GM23248 (cell line): ENCODE data around the gene TRPM2. TPM values are rescaled to one million over a fixed set of nuclear protein-coding genes. Genes with fewer than 3 reads are reported as not detected.

ENCODE experiments used
- DNase-seq: peaks from one replicate; pipeline ENCODE4 v3.0.0-alpha.2; 2015
- H2AFZ ChIP-seq: fragments of 200-600 bp; sonication (generic); 2 replicates; pipeline ENCODE4 v1.6.1; 2016; ENCODE audit warnings: antibody characterized with exemption
- H3F3A ChIP-seq: fragments of 200-600 bp; sonication (generic); 2 replicates; pipeline ENCODE4 v1.6.1; 2016; ENCODE audit warnings: mild to moderate bottlenecking, antibody characterized with exemption, mixed run types; ENCODE audit not compliant: insufficient read depth
- H3K27ac ChIP-seq: fragments of 200-600 bp; sonication (generic); 2 replicates; pipeline ENCODE4 v1.5.1; 2016; ENCODE audit warnings: mild to moderate bottlenecking
- H3K27me3 ChIP-seq: fragments of 200-600 bp; sonication (generic); replicated peaks from 2 replicates; pipeline ENCODE4 v1.6.1; 2016; ENCODE audit warnings: mild to moderate bottlenecking; ENCODE audit not compliant: insufficient read depth
- H3K36me3 ChIP-seq: fragments of 200-600 bp; sonication (generic); 2 replicates; pipeline ENCODE4 v1.6.1; 2016; ENCODE audit warnings: low read depth, mild to moderate bottlenecking
- H3K4me1 ChIP-seq: fragments of 200-600 bp; sonication (generic); 2 replicates; pipeline ENCODE4 v1.6.1; 2016; ENCODE audit warnings: mild to moderate bottlenecking; ENCODE audit not compliant: insufficient read depth
- H3K4me2 ChIP-seq: fragments of 200-600 bp; sonication (generic); one replicate; pipeline ENCODE4 v1.6.1; 2016; ENCODE audit warnings: mild to moderate bottlenecking; ENCODE audit not compliant: unreplicated experiment
- H3K4me3 ChIP-seq: fragments of 200-600 bp; sonication (generic); 2 replicates; pipeline ENCODE4 v1.5.1; 2016; ENCODE audit warnings: mild to moderate bottlenecking
- H3K79me2 ChIP-seq: fragments of 200-600 bp; sonication (generic); 2 replicates; pipeline ENCODE4 v1.6.1; 2016; ENCODE audit warnings: mild to moderate bottlenecking; ENCODE audit not compliant: insufficient read depth
- H3K9ac ChIP-seq: fragments of 200-600 bp; sonication (generic); 2 replicates; pipeline ENCODE4 v1.6.1; 2016; ENCODE audit warnings: mild to moderate bottlenecking
- H3K9me2 ChIP-seq: fragments of 200-600 bp; sonication (generic); 2 replicates; pipeline ENCODE4 v1.6.1; 2016; ENCODE audit warnings: mixed run types, mild to moderate bottlenecking, moderate library complexity; ENCODE audit not compliant: insufficient read depth
- H3K9me3 ChIP-seq: fragments of 200-600 bp; sonication (generic); one replicate; pipeline ENCODE4 v1.6.1; 2017; ENCODE audit warnings: low read depth
- H4K20me1 ChIP-seq: fragments of 200-600 bp; sonication (generic); 2 replicates; pipeline ENCODE4 v1.6.0; 2016; ENCODE audit not compliant: insufficient read depth
- EZH2 ChIP-seq: fragments of 200-600 bp; sonication (generic); IDR thresholded peaks from 2 replicates; pipeline ENCODE4 v1.6.1; 2018; ENCODE audit warnings: antibody characterized with exemption, mild to moderate bottlenecking; ENCODE audit not compliant: insufficient read depth, poor library complexity, severe bottlenecking
- EZH2phosphoT487 ChIP-seq: fragments of 200-600 bp; sonication (generic); IDR thresholded peaks from 2 replicates; pipeline ENCODE4 v1.6.1; 2018; ENCODE audit warnings: antibody characterized with exemption, moderate library complexity, mild to moderate bottlenecking, low read depth; ENCODE audit not compliant: insufficient read depth
- WGBS, 2 experiments: methylation state at CpG; one replicate each; pipeline ENCODE4 v1.1.6; 2015 to 2017; ENCODE audit warnings: low lambda C conversion rate in 2 of 2, low coverage in 1 of 2; ENCODE audit errors: missing lambda C conversion rate in 2 of 2; 5-methylcytosine and 5-hydroxymethylcytosine counted together
- in situ Hi-C: fragments of 300-500 bp; cut with MboI; formaldehyde crosslinking; loops from 2 replicates; pipeline ENCODE4 v1.15.0; 2020
- polyA plus RNA-seq: library from polyadenylated mRNA; unstranded; fragments of >200 nt; fragmentation: Nextera tagmentation; extraction: Ambion mirVana; gene quantifications from 2 replicates; pipeline ENCODE4 v1.2.1, GENCODE V29; 2016
- total RNA-seq: library from RNA; depleted of rRNA; stranded (reverse); fragments of >200 nt; shearing (Covaris generic); gene quantifications from 2 replicates; pipeline ENCODE4 v1.2.3, GENCODE V29; 2014

The TRPM2 gene
- total and polyA plus RNA-seq, 2 experiments from 2014 or later = 0.22 TPM; not detected in 1

DNA sequence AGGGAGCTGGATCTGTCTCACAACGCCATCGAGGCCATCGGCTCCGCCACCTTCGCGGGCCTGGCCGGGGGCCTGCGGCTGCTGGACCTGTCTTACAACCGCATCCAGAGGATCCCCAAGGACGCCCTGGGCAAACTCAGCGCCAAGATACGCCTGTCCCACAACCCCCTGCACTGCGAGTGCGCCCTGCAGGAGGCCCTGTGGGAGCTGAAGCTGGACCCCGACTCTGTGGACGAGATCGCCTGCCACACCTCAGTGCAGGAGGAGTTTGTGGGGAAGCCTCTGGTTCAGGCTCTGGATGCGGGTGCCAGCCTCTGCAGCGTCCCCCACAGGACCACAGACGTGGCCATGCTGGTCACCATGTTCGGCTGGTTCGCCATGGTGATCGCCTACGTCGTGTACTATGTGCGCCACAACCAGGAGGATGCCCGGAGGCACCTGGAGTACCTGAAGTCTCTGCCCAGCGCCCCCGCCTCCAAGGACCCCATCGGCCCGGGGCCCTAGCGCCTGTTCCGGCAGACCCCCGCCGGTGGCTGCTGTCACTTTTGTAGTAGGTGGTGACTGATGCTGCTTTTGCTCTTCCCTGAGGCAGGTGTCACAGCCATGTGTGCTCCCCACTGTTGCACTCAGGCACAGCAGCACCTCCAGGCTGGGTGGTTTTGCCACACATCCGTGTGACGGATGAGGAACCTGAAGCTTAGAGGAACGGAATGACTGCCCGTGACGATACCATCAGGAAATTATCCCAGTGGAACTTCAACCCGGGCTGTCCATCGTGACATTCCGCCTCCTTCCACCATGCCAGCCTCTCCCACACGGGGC lies 103.7 kb downstream of the TRPM2 start:
- Histone ChIP-seq H3K4me1 (no peaks in the 10 kb centered on the region), H4K20me1 (no peaks in the 10 kb centered on the region), H3F3A (peaks cover 11% of the 10 kb centered on the region; the same call in 1 of the 2 replicates), H3K9me2 (no peaks in the 10 kb centered on the region), H3K9ac (no peak overlapping the region), H3K4me3 (no peak overlapping the region), H3K79me2 (no peaks in the 10 kb centered on the region), H3K4me2 (no peak overlapping the region), H3K27ac (no peak overlapping the region), H2AFZ (no peak overlapping the region), H3K36me3 (no peaks in the 10 kb centered on the region), H3K9me3 (no peaks in the 10 kb centered on the region), H3K27me3 (no peaks in the 10 kb centered on the region; the same call in 1 of the 2 replicates)
- 91 to 94% methylated on average over 40 to 44 of the region's 44 CpGs for WGBS, 2 experiments
- in situ Hi-C loops = no loop called here
- no peak for DNase-seq
- TF ChIP-seq EZH2 (no peak), EZH2phosphoT487 (no peak)

- H2AFZ ChIP-seq = no peak overlapping the region
- H3K9me3 ChIP-seq = no peaks in the 10 kb centered on the region
- H3K36me3 ChIP-seq = no peaks in the 10 kb centered on the region
- H3K27ac ChIP-seq = no peak overlapping the region
- H3K4me1 ChIP-seq = no peaks in the 10 kb centered on the region
- H3K4me3 ChIP-seq = no peak overlapping the region
- in situ Hi-C loops = no loop called here
- no peak for DNase-seq
- TF ChIP-seq EZH2phosphoT487 (no peak), EZH2 (no peak)
- no peaks in the 10 kb centered on the region for H3K79me2 ChIP-seq
- H3K27me3 ChIP-seq = no peaks in the 10 kb centered on the region
- H3K9me2 ChIP-seq = no peaks in the 10 kb centered on the region
- no peak overlapping the region for H3K9ac ChIP-seq
- H4K20me1 ChIP-seq = no peaks in the 10 kb centered on the region
- peaks cover 5% of the 10 kb centered on the region; the same call in 1 of the 2 replicates for H3F3A ChIP-seq
- H3K4me2 ChIP-seq = no peak overlapping the region
- WGBS, 2 experiments = 77 to 78% methylated on average over 19 of the region's 19 CpGs
These were observed 105.7 kb downstream of the TRPM2 start for GRCh38 chr21:44458971-44459711.

DNA sequence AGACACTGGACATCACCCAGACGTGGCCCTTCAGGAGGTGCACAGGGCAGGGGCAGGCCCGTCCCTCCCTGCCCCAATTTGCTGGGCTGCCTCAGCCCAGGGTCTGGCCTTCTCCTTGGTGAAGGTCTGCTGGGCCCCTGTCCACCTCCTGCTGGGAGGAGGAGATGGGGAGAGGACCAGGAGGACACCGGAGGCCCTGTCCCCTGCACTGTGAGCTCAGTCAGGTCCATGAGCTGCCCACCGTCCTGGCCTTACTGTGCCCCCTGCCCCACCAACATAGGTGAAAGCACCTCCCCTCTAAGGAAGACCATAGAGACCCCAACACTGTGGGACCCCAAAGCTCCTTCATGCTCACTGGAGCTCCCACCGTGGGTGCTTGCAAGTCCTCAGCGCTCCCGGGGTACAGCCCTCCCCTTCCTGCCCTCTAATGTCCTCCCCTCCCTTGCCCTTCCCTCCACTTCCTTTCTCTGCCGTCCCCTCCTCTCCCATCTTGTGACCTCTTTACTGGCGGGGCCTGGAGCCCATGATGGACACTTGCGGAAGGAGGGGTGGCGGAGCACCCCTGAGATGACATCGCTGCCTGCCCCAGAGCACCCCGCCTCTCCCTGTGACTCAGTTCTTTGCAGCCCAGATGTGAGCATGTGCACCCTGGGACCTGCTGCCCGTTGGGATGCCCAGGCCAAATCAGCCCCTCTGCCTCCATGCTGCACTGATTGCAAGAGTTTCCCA lies 106.5 kb downstream of the TRPM2 start:
- no peaks in the 10 kb centered on the region for H3K9me2 ChIP-seq
- H3K4me3 ChIP-seq = no peak overlapping the region
- no peak overlapping the region for H3K9ac ChIP-seq
- no peaks in the 10 kb centered on the region for H3K27me3 ChIP-seq
- H4K20me1 ChIP-seq = no peaks in the 10 kb centered on the region
- no peak for DNase-seq
- no peak overlapping the region for H3K27ac ChIP-seq
- no peak for TF ChIP-seq EZH2
- TF ChIP-seq EZH2phosphoT487 = no peak
- H3K79me2 ChIP-seq = no peaks in the 10 kb centered on the region
- in situ Hi-C loops = no loop called here
- no peaks in the 10 kb centered on the region for H3K9me3 ChIP-seq
- H2AFZ ChIP-seq = no peak overlapping the region
- H3K36me3 ChIP-seq = no peaks in the 10 kb centered on the region
- 57 to 63% methylated on average over 11 to 14 of the region's 14 CpGs for WGBS, 2 experiments
- no peak overlapping the region for H3K4me2 ChIP-seq
- H3F3A ChIP-seq = no peaks in the 10 kb centered on the region
- no peaks in the 10 kb centered on the region for H3K4me1 ChIP-seq

DNA sequence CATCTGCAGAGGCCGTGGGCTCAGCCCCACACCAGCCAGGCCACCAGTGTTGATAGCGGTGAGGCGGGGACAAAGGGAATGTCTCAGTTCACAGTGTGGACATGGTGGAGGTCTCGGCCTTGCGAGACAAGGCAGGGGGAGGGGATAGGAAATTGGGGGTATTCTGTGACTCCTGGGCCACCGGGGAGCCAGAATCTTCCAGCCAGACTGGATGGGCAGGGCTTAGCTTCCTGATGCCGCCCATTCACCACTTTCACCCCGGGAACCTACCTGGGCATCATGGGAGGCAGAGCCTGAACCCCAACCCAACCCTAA lies 107.0 kb downstream of the TRPM2 start:
- H3K9me3 ChIP-seq = no peaks in the 10 kb centered on the region
- no peak for DNase-seq

More for the DNA sequence above, 107.0 kb downstream of the TRPM2 start:
- Histone ChIP-seq H3K36me3 (no peaks in the 10 kb centered on the region), H3K4me1 (no peaks in the 10 kb centered on the region), H3K27me3 (no peaks in the 10 kb centered on the region), H3K79me2 (no peaks in the 10 kb centered on the region), H2AFZ (no peak overlapping the region), H4K20me1 (no peaks in the 10 kb centered on the region), H3F3A (no peaks in the 10 kb centered on the region), H3K4me3 (no peak overlapping the region), H3K9ac (no peak overlapping the region), H3K27ac (no peak overlapping the region), H3K9me2 (no peaks in the 10 kb centered on the region), H3K4me2 (no peak overlapping the region)
- in situ Hi-C loops = no loop called here
- WGBS, 2 experiments = 86% methylated on average over 6 to 8 of the region's 8 CpGs
- TF ChIP-seq EZH2phosphoT487 = no peak
- TF ChIP-seq EZH2 = no peak
